Measurements from ENCODE around the gene HSPA4L. TPM values are rescaled to one million over a fixed set of nuclear protein-coding genes. Genes with fewer than 3 reads are reported as not detected.

Gene HSPA4L
- total RNA-seq (2012; rRNA removed): 3.5 and 5.6 TPM in 2 replicates

- Histone ChIP-seq H3K4me1 (ENCODE audit: control insufficient read depth, insufficient read depth, low read length) (no peaks in the 10 kb centered on the region), H3K36me3 (ENCODE audit: insufficient read depth, low read length) (no peaks in the 10 kb centered on the region), H3K27me3 (ENCODE audit: control insufficient read depth, insufficient read depth, low read length) (peaks cover 2% of the 10 kb centered on the region), H3K9ac (ENCODE audit: low read depth, low read length) (peak within 1 kb of the TSS; percentile 87), H3K4me2 (ENCODE audit: low read length) (peak within 1 kb of the TSS; percentile 99), H3K4me3 (ENCODE audit: low read length) (peak within 1 kb of the TSS; percentile 93), H3K9me3 (replicated peaks; ENCODE audit: low read length) (no peaks in the 10 kb centered on the region)
Measured at GRCh38 chr4:127782275-127783025, at the start of gene HSPA4L. Gene HSPA4L (plus strand): TSS chr4:127782322. CDS start chr4:127782551, 229 bp downstream.

- Histone ChIP-seq H3K27me3 (ENCODE audit: control insufficient read depth, insufficient read depth, low read length) (no peaks in the 10 kb centered on the region), H3K9me3 (replicated peaks; ENCODE audit: low read length) (no peaks in the 10 kb centered on the region), H3K9ac (ENCODE audit: low read depth, low read length) (no peak overlapping the region), H3K36me3 (ENCODE audit: insufficient read depth, low read length) (no peaks in the 10 kb centered on the region), H3K4me2 (ENCODE audit: low read length) (no peak overlapping the region), H3K4me3 (ENCODE audit: low read length) (no peak overlapping the region), H3K4me1 (ENCODE audit: control insufficient read depth, insufficient read depth, low read length) (no peaks in the 10 kb centered on the region)
Measured at GRCh38 chr4:127732623-127733328, 49.3 kb upstream of the HSPA4L start.

GRCh38 chr4:127734976-127735375, 47.1 kb upstream of the HSPA4L start:
- H3K9me3 ChIP-seq (replicated peaks; ENCODE audit: low read length): no peaks in the 10 kb centered on the region
- H3K4me1 ChIP-seq (ENCODE audit: control insufficient read depth, insufficient read depth, low read length): no peaks in the 10 kb centered on the region
- no peaks in the 10 kb centered on the region for H3K36me3 ChIP-seq (ENCODE audit: insufficient read depth, low read length)
- no peak overlapping the region for H3K4me3 ChIP-seq (ENCODE audit: low read length)
- no peak overlapping the region for H3K9ac ChIP-seq (ENCODE audit: low read depth, low read length)
- H3K4me2 ChIP-seq (ENCODE audit: low read length): no peak overlapping the region
- H3K27me3 ChIP-seq (ENCODE audit: control insufficient read depth, insufficient read depth, low read length): no peaks in the 10 kb centered on the region

GRCh38 chr4:127737295-127737694, 44.8 kb upstream of the HSPA4L start:
- no peaks in the 10 kb centered on the region for H3K9me3 ChIP-seq (replicated peaks; ENCODE audit: low read length)

GRCh38 chr4:127741247-127741646, 40.9 kb upstream of the HSPA4L start:
- H3K4me2 ChIP-seq (ENCODE audit: low read length): no peak overlapping the region
- H3K4me3 ChIP-seq (ENCODE audit: low read length): no peak overlapping the region
- H3K27me3 ChIP-seq (ENCODE audit: control insufficient read depth, insufficient read depth, low read length): no peaks in the 10 kb centered on the region
- H3K36me3 ChIP-seq (ENCODE audit: insufficient read depth, low read length): no peaks in the 10 kb centered on the region
- no peak overlapping the region for H3K9ac ChIP-seq (ENCODE audit: low read depth, low read length)
- no peaks in the 10 kb centered on the region for H3K9me3 ChIP-seq (replicated peaks; ENCODE audit: low read length)
- H3K4me1 ChIP-seq (ENCODE audit: control insufficient read depth, insufficient read depth, low read length): no peaks in the 10 kb centered on the region

More at GRCh38 chr4:127737295-127737694, 44.8 kb upstream of the HSPA4L start:
- H3K9ac ChIP-seq (ENCODE audit: low read depth, low read length): no peak overlapping the region
- H3K4me3 ChIP-seq (ENCODE audit: low read length): no peak overlapping the region
- no peaks in the 10 kb centered on the region for H3K27me3 ChIP-seq (ENCODE audit: control insufficient read depth, insufficient read depth, low read length)
- H3K36me3 ChIP-seq (ENCODE audit: insufficient read depth, low read length): no peaks in the 10 kb centered on the region
- no peak overlapping the region for H3K4me2 ChIP-seq (ENCODE audit: low read length)
- H3K4me1 ChIP-seq (ENCODE audit: control insufficient read depth, insufficient read depth, low read length): no peaks in the 10 kb centered on the region

- Histone ChIP-seq H3K36me3 (ENCODE audit: insufficient read depth, low read length) (no peaks in the 10 kb centered on the region), H3K27me3 (ENCODE audit: control insufficient read depth, insufficient read depth, low read length) (no peaks in the 10 kb centered on the region), H3K9me3 (replicated peaks; ENCODE audit: low read length) (no peaks in the 10 kb centered on the region), H3K4me1 (ENCODE audit: control insufficient read depth, insufficient read depth, low read length) (no peaks in the 10 kb centered on the region), H3K9ac (ENCODE audit: low read depth, low read length) (no peak overlapping the region), H3K4me2 (ENCODE audit: low read length) (no peak overlapping the region), H3K4me3 (ENCODE audit: low read length) (no peak overlapping the region)
Measured at GRCh38 chr4:127747883-127748282, 34.2 kb upstream of the HSPA4L start.

GRCh38 chr4:127748957-127749356, 33.2 kb upstream of the HSPA4L start:
- H3K27me3 ChIP-seq (ENCODE audit: control insufficient read depth, insufficient read depth, low read length): no peaks in the 10 kb centered on the region
- H3K4me3 ChIP-seq (ENCODE audit: low read length): no peak overlapping the region
- H3K9me3 ChIP-seq (replicated peaks; ENCODE audit: low read length): no peaks in the 10 kb centered on the region
- H3K4me2 ChIP-seq (ENCODE audit: low read length): no peak overlapping the region
- no peaks in the 10 kb centered on the region for H3K36me3 ChIP-seq (ENCODE audit: insufficient read depth, low read length)
- H3K4me1 ChIP-seq (ENCODE audit: control insufficient read depth, insufficient read depth, low read length): no peaks in the 10 kb centered on the region
- no peak overlapping the region for H3K9ac ChIP-seq (ENCODE audit: low read depth, low read length)

GRCh38 chr4:127756906-127757305, 25.2 kb upstream of the HSPA4L start:
- no peak overlapping the region for H3K9ac ChIP-seq (ENCODE audit: low read depth, low read length)
- H3K4me1 ChIP-seq (ENCODE audit: control insufficient read depth, insufficient read depth, low read length): no peaks in the 10 kb centered on the region
- H3K36me3 ChIP-seq (ENCODE audit: insufficient read depth, low read length): no peaks in the 10 kb centered on the region
- H3K4me3 ChIP-seq (ENCODE audit: low read length): no peak overlapping the region
- H3K27me3 ChIP-seq (ENCODE audit: control insufficient read depth, insufficient read depth, low read length): no peaks in the 10 kb centered on the region
- no peak overlapping the region for H3K4me2 ChIP-seq (ENCODE audit: low read length)
- H3K9me3 ChIP-seq (replicated peaks; ENCODE audit: low read length): no peaks in the 10 kb centered on the region

- Histone ChIP-seq H3K27me3 (ENCODE audit: control insufficient read depth, insufficient read depth, low read length) (no peaks in the 10 kb centered on the region), H3K4me2 (ENCODE audit: low read length) (no peak overlapping the region), H3K4me1 (ENCODE audit: control insufficient read depth, insufficient read depth, low read length) (no peaks in the 10 kb centered on the region), H3K36me3 (ENCODE audit: insufficient read depth, low read length) (no peaks in the 10 kb centered on the region), H3K4me3 (ENCODE audit: low read length) (no peak overlapping the region), H3K9ac (ENCODE audit: low read depth, low read length) (no peak overlapping the region), H3K9me3 (replicated peaks; ENCODE audit: low read length) (no peaks in the 10 kb centered on the region)
Measured at GRCh38 chr4:127759228-127759820, 22.8 kb upstream of the HSPA4L start.

- H3K4me3 ChIP-seq (ENCODE audit: low read length): no peak overlapping the region
- H3K9me3 ChIP-seq (replicated peaks; ENCODE audit: low read length): no peaks in the 10 kb centered on the region
- no peaks in the 10 kb centered on the region for H3K4me1 ChIP-seq (ENCODE audit: control insufficient read depth, insufficient read depth, low read length)
- no peaks in the 10 kb centered on the region for H3K36me3 ChIP-seq (ENCODE audit: insufficient read depth, low read length)
- no peak overlapping the region for H3K9ac ChIP-seq (ENCODE audit: low read depth, low read length)
- H3K4me2 ChIP-seq (ENCODE audit: low read length): no peak overlapping the region
- H3K27me3 ChIP-seq (ENCODE audit: control insufficient read depth, insufficient read depth, low read length): no peaks in the 10 kb centered on the region
Measured at GRCh38 chr4:127759893-127760292, 22.2 kb upstream of the HSPA4L start.

GRCh38 chr4:127771535-127772275, 10.4 kb upstream of the HSPA4L start:
- H3K36me3 ChIP-seq (ENCODE audit: insufficient read depth, low read length): no peaks in the 10 kb centered on the region
- H3K9ac ChIP-seq (ENCODE audit: low read depth, low read length): no peak overlapping the region
- no peak overlapping the region for H3K4me3 ChIP-seq (ENCODE audit: low read length)
- no peaks in the 10 kb centered on the region for H3K27me3 ChIP-seq (ENCODE audit: control insufficient read depth, insufficient read depth, low read length)
- H3K4me1 ChIP-seq (ENCODE audit: control insufficient read depth, insufficient read depth, low read length): no peaks in the 10 kb centered on the region
- H3K9me3 ChIP-seq (replicated peaks; ENCODE audit: low read length): no peaks in the 10 kb centered on the region
- no peak overlapping the region for H3K4me2 ChIP-seq (ENCODE audit: low read length)
